ENCODE measurements around the gene SCN5A.

The SCN5A gene

GRCh38 chr3:38600551-38600950 lies 48.9 kb downstream of the SCN5A start:
- DNase-seq (ENCODE audit: low read depth) = no peak

DNA sequence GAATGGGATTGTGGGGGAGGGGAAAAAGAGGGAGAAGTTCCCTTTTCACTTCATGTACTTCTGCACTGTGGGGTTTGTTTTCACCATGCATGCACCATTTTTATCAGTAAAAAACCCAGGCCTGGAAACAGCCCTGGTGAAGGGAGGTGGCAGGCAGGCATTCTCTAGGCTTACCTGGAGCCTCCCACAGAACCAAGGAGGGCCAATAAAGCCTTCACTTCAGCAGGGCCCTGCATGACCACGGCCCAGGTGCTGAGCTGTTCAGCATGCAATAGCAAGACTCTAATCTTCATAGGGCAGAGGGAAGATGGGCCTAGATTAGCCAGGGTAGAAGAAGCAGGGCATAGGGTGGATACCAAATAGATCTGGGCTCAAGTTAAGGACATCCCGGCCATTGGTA lies 49.6 kb downstream of the SCN5A start:
- no peak for DNase-seq (ENCODE audit: low read depth)

GRCh38 chr3:38598791-38599190 lies 50.7 kb downstream of the SCN5A start:
- DNase-seq (ENCODE audit: low read depth) = no peak

DNA sequence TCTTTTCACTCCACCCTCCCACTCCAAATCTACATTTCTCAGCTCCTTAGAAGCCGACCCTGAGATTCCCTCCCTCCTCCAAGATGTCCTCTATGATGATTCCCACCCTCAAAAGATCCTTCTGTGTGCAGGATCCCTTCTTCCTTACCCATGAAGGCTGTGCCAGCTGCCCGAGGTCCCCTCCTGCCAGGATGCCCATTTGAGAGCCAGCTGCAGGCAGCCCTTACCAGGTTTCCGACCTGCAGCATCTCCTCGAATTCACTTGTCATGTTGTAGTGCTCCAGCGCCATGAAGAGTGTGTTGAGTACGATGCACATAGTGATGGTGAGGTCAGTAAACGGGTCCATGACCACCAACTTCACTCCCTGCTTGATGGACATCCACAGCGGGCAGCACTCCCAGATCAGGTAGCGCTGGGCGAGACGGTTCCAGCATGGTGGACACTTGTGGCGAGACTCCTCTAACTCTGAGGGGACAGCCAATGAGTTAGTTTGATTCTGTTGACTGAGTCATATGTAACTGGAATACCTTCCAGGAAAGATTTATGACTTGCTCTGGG lies 51.9 kb downstream of the SCN5A start:
- no peak for DNase-seq (ENCODE audit: low read depth)

GRCh38 chr3:38595393-38595792 lies 54.1 kb downstream of the SCN5A start:
- no peak for DNase-seq (ENCODE audit: low read depth)

DNA sequence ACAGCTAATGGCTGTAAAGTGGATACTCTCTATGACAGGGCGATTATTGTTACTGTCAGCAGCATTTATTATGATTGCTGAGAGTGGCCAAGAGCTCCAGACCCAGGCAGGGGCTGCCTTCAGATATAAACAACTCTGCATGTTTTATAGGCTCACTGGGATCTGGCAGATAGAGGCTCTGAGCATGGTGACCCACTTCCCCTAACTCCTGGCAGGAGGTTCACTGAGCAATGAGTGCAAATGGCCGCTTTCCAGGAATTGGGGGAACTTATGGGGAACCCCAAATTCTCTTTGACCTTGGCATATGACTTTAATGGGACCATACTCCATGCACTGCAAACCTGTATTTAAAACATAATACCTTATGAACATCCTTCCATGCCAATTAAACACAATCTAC lies 59.0 kb downstream of the SCN5A start:
- DNase-seq (ENCODE audit: low read depth) = no peak

DNA sequence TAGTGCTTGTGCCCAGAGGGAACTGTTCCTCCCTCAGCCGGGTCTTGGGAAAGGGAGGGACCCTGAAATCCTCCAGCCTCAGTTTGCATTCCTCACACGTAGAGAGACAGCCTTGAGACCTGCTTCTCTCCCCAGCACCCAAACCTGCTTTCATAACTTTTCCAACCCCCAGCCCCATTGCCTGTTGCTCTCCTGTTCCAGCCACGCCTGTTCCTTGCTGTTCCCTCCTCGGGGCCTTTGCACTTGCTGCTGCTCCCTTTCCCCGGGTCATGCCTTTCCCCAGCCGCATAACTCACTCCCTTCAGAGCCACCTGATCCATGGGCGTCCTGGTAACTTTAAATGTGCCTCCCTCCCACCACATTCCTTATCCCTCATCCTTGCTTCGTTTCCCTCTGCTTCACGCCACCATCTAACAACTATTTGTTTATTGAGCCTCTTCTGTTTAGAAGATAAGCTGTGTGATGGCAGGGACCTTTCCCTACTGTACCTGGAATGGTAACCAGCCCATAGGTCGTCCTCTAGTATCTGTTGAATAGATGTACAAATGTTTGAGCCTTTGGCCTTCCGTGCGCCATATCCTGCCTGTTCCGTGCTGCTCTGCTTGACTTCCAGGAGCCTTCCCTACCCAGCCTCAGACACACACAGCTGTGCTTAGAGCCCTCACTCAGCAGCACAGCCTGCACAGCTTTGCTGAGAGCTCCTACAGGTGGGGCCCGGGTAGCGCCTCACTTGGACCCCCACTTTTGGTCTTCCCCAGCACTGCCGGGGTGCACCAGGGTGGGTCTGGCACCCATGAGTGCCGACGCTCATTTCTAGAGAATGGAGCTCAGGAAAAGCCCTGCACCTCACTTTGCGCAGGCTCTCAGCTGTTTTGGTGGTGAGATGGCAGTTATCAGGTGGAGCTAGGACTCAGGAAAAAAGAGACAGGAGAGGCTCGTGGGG lies 60.2 kb downstream of the SCN5A start:
- DNase-seq (ENCODE audit: low read depth) = no peak

- no peak for DNase-seq (ENCODE audit: low read depth)
Observed at GRCh38 chr3:38588371-38588971, 61.0 kb downstream of the SCN5A start.

- no peak for DNase-seq (ENCODE audit: low read depth)
Observed at GRCh38 chr3:38587548-38588131, 61.8 kb downstream of the SCN5A start.

GRCh38 chr3:38586546-38587520 lies 62.7 kb downstream of the SCN5A start:
- DNase-seq (ENCODE audit: low read depth) = no peak

DNA sequence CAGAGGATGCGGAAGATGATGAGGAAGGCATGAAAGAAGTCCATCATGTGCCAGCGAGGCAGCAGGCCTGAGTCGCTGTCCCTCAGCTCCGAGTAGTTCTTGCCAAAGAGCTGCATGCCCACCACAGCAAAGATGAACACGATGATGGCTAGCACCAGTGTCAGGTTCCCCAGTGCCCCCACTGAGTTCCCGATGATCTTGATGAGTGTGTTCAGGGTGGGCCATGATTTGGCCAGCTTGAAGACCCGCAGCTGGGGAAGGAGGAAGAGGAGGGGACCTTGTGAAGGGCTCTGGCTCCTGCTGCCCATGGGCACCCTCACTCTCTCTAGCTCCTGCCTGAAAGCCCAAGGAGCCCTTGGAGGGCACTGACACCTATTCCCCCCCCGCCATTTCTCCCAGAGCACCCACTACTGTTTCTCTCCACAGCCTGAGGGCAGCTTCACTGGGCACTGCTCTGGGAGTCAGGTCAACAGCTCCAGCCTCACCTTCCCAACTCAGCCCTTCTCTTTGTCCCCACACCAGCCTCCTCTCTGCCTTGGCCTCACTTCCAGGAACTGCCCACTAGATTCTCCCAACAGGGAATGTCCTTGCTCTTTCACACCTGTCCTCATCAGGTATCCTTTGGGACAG lies 63.6 kb downstream of the SCN5A start:
- no peak for DNase-seq (ENCODE audit: low read depth)

GRCh38 chr3:38583688-38584087 lies 65.8 kb downstream of the SCN5A start:
- no peak for DNase-seq (ENCODE audit: low read depth)

DNA sequence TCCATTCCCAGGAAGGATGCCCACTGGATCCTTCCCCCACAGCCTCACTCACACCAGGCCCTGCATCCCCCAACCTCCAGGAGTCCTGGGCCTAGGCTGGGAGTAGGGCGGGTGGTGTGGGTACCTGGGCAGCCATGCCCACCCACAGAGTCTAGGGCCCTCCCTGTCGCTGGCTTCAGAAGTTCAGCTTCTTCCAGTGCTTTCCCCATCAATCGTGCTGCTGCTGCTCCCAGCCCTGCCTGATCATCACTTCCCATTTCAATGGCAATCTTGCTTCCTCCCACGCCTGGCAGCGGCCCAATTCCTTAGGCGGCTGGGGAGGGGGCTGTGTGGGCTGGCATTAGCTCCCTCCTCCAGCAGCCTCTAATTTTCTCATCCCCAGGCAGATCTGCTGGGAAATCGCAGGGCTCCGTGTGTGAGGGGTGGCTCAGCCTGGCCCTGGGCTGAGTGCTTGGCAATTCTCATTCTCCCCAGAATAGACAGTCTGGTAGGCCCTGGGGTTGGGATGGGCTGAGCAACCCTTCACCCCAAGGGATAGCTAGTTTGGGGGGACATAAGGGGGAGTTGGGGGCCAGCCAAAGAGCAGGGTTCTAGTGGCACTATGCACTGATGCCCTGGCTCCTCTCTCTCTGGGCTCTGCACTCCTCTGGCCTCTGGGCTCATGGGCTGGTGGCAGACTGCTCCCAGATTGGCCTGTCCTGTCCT lies 66.4 kb downstream of the SCN5A start:
- DNase-seq (ENCODE audit: low read depth) = no peak

DNA sequence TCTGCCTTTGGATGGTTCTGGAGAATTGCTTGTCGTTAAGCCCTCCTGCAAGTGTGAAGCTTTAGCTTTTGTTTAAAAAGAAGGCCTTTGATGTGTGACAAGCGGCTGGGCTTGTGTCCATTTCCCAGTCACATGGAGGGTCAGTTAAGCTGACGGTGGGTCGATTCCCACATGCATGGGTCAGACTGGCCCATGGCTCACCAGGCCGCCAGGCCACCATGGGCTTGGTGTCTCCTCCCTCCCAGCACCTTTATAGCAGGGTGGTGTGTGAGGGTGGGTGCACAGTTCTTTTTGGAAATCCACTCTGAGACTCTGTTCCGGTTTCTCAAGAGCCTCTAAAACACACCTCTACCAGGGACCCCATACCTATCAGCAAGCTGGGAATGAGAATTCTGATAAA lies 67.2 kb downstream of the SCN5A start:
- no peak for DNase-seq (ENCODE audit: low read depth)

DNA sequence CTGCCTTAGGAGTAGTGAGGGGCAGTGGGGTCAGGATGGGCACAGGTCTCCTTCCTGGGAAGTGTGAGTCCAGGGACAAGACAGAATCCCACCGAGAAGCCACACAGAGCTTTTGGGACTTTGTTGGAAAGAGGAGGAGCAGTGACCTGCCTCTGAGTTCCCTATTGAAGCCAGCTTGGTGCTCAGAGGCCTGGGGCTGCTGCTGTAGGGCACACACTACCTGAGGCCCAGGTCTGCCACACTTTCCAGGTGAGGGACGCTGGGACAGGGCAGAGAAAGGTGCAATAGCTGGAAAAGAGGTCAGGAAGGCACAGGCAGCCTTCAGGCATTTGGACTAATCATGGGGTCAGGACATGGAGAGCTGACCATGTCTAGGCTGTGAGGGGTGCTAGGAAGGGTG lies 67.7 kb downstream of the SCN5A start:
- DNase-seq (ENCODE audit: low read depth) = no peak

GRCh38 chr3:38580450-38581382 lies 68.8 kb downstream of the SCN5A start:
- DNase-seq (ENCODE audit: low read depth) = no peak

DNA sequence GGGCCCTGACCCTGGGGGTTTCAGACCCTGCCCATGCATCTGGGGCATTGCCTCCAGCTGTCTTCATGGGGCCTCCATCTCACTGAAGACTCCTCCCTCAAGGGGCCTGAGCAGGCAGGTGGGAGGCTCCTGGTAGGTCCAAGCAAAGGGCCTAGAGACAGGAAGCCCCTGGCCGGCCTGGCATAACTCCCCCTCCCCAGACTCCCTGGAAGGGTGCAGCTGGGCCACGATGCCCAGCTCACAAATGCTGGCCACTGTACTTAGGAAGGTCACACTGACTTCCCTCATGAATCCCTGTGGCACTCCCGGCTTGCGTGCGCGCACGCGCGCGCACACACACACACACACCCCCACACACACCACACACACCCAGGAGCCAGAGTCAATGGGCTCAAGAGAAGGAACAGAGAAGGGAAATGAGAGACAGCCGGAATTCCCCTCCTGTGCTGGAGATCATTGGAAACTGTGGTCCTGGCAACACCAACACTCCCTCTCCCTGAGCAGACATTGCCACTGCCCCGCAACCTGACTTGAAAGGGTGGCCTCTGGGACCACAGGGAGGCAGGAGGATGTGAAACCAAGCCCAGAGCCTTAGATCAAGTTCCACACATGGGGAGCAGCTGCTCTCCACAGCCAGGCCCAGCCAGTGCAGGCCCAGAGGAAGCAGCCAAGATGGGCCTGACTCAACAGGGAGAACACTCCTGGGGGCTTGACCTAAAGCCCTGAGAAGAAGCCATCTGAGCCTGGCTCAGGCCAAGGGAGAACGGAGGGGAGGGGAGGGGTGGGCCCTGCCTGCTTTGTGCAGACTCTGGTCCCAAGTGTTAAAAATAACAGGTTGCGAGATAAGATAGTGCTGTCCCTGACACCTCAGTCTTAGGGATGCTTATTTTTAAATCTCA lies 69.7 kb downstream of the SCN5A start:
- no peak for DNase-seq (ENCODE audit: low read depth)

GRCh38 chr3:38579141-38579540 lies 70.3 kb downstream of the SCN5A start:
- no peak for DNase-seq (ENCODE audit: low read depth)
